Lower lobe of right lung (tissue), 2 donors: ENCODE data around the gene ITGA11. TPM values are rescaled to one million over a fixed set of nuclear protein-coding genes. Genes with fewer than 3 reads are reported as not detected.

Experiments used
- ATAC-seq, 2 donors: fragments of 200-7000 bp; cut with Tn5 transposase; one replicate each; pipeline ENCODE4 v1.9.1; 2020 to 2022; ENCODE audit warnings: mild to moderate bottlenecking in 2 of 2, moderate library complexity in 2 of 2
- DNase-seq: peaks from one replicate; pipeline ENCODE4 v3.0.0-alpha.2; 2020
- H3K27ac ChIP-seq: fragments of 200-600 bp; one replicate; pipeline ENCODE4 v1.8.0; 2022
- H3K27me3 ChIP-seq: fragments of 200-600 bp; one replicate; pipeline ENCODE4 v1.8.0; 2022; ENCODE audit warnings: low read depth
- H3K36me3 ChIP-seq: fragments of 200-600 bp; one replicate; pipeline ENCODE4 v1.8.0; 2022; ENCODE audit warnings: mild to moderate bottlenecking
- H3K4me1 ChIP-seq: fragments of 200-600 bp; one replicate; pipeline ENCODE4 v1.8.0; 2022
- H3K4me3 ChIP-seq: fragments of 200-600 bp; one replicate; pipeline ENCODE4 v1.8.0; 2022; ENCODE audit warnings: mild to moderate bottlenecking
- H3K9me3 ChIP-seq: fragments of 200-600 bp; one replicate; pipeline ENCODE4 v1.8.0; 2022
- CTCF ChIP-seq: fragments of 200-600 bp; IDR thresholded peaks from one replicate; pipeline ENCODE4 v1.8.0; 2022; ENCODE audit warnings: antibody characterized with exemption, mild to moderate bottlenecking
- intact Hi-C: fragments of 100-400 bp; cut with DNase I; formaldehyde crosslinking; loops from one replicate; pipeline ENCODE4 v1.11.0; 2022
- total RNA-seq: library from RNA; stranded (reverse); fragmentation: NEBNext Ultra II Directional; extraction: Animal tissue kit (Norgen Biotek cat#: 25700); gene quantifications from one replicate; pipeline ENCODE4 v1.2.1, GENCODE V29; 2021
- donor health status: DM: no; HTN: yes; CAD: no; lungs with severe emphysema.

The ITGA11 gene
- total RNA-seq, 1 donor from 2014 or later, result 2.7 TPM

GRCh38 chr15:68311859-68312557 lies 120.0 kb downstream of the ITGA11 start:
- Histone ChIP-seq H3K9me3 (no peaks in the 10 kb centered on the region), H3K27me3 (peaks cover 6% of the 10 kb centered on the region), H3K36me3 (no peaks in the 10 kb centered on the region), H3K27ac (no peak overlapping the region), H3K4me3 (no peak overlapping the region), H3K4me1 (no peaks in the 10 kb centered on the region)
- intact Hi-C loops, result no loop called here
- DNase-seq (no peak), ATAC-seq (no peak)
- no peak for TF ChIP-seq CTCF

- H3K27ac ChIP-seq, result no peak overlapping the region
Measured at GRCh38 chr15:68311464-68311835, 120.5 kb downstream of the ITGA11 start.

GRCh38 chr15:68310804-68311463 lies 121.0 kb downstream of the ITGA11 start:
- Histone ChIP-seq H3K36me3 (no peaks in the 10 kb centered on the region), H3K4me3 (no peak overlapping the region), H3K9me3 (no peaks in the 10 kb centered on the region), H3K27me3 (no peaks in the 10 kb centered on the region), H3K27ac (no peak overlapping the region), H3K4me1 (no peaks in the 10 kb centered on the region)
- TF ChIP-seq CTCF, result no peak
- DNase-seq (no peak), ATAC-seq (no peak)
- intact Hi-C loops, result no loop called here

More at GRCh38 chr15:68311464-68311835, 120.5 kb downstream of the ITGA11 start:
- H3K4me1 ChIP-seq, result no peaks in the 10 kb centered on the region
- no peak for TF ChIP-seq CTCF
- no peaks in the 10 kb centered on the region for H3K9me3 ChIP-seq
- DNase-seq (no peak), ATAC-seq (no peak)
- intact Hi-C loops, result no loop called here
- no peak overlapping the region for H3K4me3 ChIP-seq
- peaks cover 5% of the 10 kb centered on the region for H3K27me3 ChIP-seq
- no peaks in the 10 kb centered on the region for H3K36me3 ChIP-seq

DNA sequence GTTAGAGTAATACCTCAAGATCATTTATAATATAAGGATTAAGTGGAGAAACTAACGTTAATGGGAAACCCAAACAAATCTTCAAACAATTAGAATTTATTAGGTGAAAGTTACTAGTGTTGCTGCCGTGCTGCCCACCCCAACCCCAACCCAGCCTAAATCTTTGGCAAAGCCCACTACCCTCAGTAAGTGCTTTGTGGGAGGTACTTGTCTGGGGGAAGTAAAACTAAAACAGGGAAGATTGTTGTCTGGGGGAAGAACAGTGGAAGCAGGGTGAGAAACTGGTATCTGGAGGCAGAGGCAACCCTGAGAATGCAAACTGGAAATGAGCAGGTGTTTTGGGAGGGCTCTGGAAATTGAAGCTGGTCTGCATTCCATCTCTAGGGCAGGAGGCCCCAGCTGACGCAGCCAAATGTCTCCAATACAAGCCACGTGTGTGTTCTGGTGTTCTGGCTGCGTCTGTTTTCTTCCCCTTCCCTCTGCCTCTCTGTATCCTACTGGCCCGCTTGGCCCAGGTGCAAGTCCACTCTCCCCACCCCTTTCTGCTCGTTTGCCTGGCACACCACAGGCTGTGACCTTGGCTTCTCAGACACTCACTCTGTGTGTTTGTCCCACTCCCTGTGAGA lies 121.7 kb downstream of the ITGA11 start:
- no peak for ATAC-seq
- TF ChIP-seq CTCF, result no peak
- intact Hi-C loops, result no loop called here
- no peaks in the 10 kb centered on the region for H3K4me1 ChIP-seq
- H3K4me3 ChIP-seq, result no peak overlapping the region
- no peaks in the 10 kb centered on the region for H3K27me3 ChIP-seq
- H3K27ac ChIP-seq, result no peak overlapping the region
- DNase-seq, result no peak
- H3K36me3 ChIP-seq, result no peaks in the 10 kb centered on the region
- no peaks in the 10 kb centered on the region for H3K9me3 ChIP-seq

- H3K9me3 ChIP-seq, result no peaks in the 10 kb centered on the region
- no peaks in the 10 kb centered on the region for H3K36me3 ChIP-seq
- ATAC-seq (no peak), DNase-seq (no peak)
- no peak for TF ChIP-seq CTCF
- H3K4me1 ChIP-seq, result no peaks in the 10 kb centered on the region
- intact Hi-C loops, result loop anchor here (10.0 kb wide), 1 partner anchor 76 kb away; no protein-coding TSS in a partner anchor
- no peak overlapping the region for H3K4me3 ChIP-seq
- H3K27me3 ChIP-seq, result no peaks in the 10 kb centered on the region
- H3K27ac ChIP-seq, result no peak overlapping the region
Measured at GRCh38 chr15:68309024-68309423, 122.9 kb downstream of the ITGA11 start.
